Renal cortical epithelial cell (primary cell): ENCODE data around the gene PCSK9. TPM values are rescaled to one million over a fixed set of nuclear protein-coding genes. Genes with fewer than 3 reads are reported as not detected.

Experiments used
- DNase-seq: peaks from one replicate; pipeline ENCODE4 v3.0.0-alpha.2; 2011; ENCODE audit warnings: low read depth
- total RNA-seq: library from RNA; depleted of rRNA; stranded (reverse); fragments of >200 nt; gene quantifications from 2 replicates; pipeline ENCODE4 v1.2.3, GENCODE V29; 2014

PCSK9 gene
- total RNA-seq, 1 donor from 2014 or later: 1.1 TPM

DNA sequence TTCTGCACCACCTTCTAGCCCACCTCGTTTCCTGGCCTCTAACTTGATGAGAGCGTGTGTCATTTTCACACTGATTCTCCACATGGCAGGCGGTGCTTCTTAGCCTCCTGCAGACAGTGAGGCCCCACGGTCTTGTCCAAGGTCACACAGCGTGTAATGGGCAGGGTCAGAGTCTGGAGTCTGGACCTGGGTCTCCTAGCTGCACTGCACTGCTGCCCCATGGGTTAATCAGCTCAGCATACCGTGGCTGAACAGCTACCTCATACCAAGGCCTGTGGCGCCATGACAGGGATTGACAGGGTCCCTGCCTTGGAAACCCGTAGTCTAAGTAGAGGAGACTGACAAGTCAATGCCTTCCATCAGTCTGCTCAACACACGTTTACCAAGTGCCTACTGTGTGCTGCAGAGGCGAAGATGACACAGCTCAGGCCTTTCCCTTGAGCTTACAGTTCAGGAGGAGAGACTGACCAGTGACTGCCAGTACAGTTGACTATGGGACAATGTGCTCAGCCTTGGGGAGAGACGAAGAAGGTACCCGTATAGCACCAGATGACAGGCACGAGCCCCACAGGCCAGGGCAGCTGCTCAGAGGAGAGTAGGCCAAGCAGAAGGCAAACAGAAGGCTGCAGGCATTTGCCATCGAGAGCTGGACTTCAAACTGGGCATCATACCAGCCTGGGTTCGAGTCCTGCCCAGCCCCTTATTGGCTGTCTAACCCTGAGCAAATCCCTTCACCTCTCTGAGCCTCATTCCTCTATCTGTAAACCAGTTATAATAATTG is 5.5 kb downstream of the PCSK9 start:
- no peak for DNase-seq

DNA sequence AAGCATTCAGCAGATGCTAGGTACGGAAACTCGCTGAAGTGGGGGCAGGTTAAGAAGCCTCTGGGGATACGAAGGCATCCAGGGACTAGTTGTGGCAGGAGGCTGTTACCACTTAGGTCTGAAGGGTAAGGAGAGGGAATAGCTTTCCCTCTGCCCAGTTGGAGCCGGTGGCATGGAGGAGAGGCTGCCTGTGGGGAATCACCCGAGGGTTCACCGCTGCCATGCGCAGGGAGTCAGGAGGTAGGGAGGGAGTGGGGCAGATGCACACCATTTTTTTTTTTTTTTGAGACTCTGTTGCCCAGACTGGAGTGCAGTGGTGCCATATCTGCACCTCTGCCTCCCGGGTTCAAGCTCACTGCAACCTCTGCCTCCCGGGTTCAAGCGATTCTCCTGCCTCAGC is 6.1 kb downstream of the PCSK9 start:
- DNase-seq: no peak

DNA sequence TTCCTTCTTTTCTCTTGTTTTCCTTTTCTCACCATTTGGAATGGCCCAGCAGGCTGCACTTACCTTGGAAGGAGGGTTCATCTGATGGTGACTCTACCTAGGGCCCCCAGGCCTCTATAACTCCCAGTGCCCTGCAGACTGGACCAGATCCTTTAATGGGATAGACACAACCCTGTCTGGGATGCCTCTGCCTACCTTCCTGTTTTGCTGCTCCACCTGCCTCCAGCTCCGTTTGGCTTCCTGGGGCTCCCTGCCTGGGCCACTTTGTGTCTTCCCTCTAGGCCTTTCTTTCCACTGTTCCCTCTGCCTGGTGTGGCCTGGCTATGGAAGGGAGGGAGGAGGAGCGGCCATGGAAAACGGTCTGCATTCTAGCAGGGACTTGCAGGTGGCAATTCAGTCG is 7.5 kb downstream of the PCSK9 start:
- no peak for DNase-seq

DNA sequence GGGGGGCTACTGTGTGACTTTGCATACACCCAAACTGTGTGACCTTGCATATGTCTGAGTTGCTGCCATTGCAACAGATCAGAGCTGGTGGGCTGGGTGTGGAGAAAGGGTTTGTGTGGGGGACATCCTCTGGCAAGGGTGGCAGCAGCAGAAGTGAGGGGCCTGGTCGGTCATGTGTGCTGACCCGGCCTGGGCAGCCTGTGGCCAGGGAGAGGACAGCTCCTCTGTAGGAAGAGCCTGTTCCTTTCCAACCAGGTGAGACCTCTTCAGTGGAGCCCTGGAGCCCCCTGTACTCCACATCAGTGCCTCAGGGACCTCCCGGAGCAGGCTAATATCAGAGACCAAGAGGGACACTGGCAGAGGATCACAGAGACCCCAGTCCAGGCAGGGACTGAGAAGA is 8.3 kb downstream of the PCSK9 start:
- DNase-seq: no peak

DNA sequence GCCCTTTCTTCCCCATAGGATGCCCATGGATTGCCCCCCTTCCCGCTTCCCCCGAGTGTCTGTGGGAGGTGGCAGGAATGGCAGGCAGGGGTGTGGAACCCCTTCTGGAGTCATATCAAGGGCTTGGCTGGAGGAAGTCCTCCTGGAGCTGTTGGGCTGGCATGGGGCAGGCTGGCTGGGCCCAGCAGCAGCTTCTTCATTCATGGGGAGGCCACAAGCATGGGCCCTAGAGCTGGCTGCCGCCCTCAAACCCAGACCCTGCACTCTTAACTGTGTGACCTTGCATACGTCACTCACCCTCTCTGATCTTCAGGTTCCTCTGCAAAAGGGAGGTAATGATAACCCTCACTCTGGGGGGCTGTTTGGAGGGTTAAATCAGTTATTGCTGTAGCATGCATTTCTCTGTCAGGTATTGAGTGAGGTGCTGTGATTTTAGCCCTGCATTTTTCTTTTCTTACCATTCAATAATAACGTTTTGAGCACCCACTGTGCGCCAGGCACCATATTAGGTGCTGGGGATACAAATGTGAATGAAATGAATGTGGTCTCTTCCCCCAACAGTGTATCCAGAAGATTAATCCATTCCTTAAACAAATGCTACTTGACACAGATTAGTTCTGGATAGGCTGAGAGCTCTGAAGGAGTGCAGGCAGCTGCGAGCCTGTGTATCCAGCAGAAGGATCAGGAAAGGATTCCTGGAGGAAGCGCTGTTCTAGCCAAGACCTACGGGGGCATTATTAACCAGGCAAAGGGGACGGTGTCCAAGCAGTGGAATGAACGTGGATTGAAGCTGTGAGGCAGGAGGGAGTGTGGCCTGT is 9.3 kb downstream of the PCSK9 start:
- no peak for DNase-seq

DNA sequence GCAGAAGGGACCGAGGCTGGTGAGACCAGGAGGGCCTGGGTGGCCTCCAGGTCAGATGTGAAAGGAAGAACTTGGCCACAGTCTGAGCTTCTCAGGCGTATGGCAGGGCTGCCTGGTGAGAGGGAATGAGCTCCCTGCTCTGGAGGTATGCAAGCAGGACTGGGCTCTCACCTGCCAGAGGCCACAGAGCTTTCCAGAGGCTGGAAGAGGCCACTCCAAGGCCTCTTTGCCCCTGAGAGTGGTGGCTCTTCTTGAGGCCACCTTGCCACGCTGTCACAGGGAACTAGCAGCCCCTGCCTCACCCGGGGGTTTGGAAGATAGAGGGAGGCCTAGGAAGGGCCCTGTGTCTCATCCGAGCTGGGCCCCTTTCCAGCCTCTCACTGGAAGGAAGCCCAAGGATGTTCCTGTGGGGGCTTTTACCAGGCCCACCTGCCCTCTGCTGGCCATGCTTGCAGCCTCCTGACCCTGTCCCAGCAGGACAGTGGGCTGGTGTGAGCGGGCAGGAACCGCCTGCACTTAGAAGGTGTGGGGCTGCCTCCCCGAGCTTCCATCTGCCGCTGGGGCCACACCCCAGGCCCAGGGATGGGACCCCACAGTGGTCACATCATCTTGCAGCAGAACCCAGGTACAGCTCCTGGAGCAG is 10.0 kb downstream of the PCSK9 start:
- no peak for DNase-seq

DNA sequence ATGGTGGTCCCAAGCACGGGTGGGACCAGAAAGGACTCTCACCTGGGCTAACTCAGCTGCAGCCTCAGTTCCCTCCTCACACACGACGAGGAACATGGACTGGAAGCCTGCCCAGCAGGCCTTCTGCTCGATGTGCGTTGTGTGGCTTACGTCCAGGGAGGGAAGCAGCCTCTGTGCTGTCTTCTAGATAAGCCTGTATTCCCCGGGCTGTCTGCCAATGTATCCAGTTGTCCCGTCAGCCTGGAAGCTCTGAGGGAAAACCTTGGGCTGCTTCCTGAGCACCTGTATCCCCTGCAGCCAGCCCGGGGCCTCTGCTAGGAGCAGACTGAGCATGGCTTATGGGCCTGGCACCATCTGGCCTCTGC is 10.5 kb downstream of the PCSK9 start:
- DNase-seq: no peak

DNA sequence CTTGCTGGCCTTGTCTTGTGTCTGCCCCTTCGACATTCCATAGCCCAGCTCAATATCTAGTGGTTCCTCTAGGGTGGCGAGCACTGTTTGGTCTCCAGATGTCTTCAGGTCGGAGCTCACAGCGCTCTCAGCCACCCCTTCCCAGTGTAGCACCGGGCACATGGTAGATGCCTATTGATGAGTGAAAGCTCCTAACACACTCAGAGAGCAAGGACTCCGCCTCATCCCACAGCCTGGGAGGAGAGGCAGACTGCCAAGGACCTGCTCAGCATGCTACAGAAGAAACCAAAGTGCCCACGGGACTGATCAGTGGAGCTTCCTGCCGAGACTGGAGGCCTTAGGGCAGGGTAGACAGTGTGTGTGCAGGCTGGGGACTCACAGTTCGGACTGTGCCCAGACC is 10.9 kb downstream of the PCSK9 start:
- no peak for DNase-seq

DNA sequence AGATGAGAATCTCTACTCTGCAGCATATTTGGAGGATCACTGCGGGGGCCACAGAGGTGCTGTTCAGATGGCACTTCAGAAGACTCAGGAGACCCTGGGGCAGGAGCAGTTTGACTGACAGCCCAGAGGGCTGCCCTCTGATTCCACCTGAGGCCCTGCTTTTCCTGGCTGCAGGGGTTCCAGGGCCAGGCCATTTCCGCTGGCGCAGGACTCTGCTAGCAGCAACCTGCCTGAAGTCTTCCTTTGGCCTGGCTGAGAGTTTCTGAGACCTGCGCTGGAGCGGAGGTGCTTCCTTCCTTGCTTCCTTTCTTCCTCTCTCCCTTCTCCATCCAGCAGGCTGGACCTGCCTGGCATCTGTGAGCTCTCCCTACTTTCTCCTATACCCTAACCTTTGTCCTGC is 11.8 kb downstream of the PCSK9 start:
- DNase-seq: no peak

DNA sequence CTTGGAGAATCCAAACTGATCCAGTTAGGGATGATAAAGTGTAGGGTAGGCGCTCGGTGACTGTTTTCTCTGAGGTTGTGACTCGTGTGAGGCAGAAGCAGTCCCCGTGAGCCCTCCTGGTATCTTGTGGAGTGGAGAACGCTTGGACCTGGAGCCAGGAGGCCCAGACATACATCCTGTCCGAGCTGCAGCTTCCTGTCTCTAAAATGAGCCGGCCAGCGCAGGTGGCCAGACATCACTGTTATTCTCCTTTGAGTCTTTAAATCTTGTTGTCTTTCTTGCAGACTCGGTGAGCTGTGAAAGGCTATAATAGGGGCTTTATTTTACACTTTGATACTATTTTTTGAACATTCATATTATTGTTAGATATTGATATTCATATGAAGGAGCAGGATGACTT is 12.3 kb downstream of the PCSK9 start:
- DNase-seq: no peak

DNA sequence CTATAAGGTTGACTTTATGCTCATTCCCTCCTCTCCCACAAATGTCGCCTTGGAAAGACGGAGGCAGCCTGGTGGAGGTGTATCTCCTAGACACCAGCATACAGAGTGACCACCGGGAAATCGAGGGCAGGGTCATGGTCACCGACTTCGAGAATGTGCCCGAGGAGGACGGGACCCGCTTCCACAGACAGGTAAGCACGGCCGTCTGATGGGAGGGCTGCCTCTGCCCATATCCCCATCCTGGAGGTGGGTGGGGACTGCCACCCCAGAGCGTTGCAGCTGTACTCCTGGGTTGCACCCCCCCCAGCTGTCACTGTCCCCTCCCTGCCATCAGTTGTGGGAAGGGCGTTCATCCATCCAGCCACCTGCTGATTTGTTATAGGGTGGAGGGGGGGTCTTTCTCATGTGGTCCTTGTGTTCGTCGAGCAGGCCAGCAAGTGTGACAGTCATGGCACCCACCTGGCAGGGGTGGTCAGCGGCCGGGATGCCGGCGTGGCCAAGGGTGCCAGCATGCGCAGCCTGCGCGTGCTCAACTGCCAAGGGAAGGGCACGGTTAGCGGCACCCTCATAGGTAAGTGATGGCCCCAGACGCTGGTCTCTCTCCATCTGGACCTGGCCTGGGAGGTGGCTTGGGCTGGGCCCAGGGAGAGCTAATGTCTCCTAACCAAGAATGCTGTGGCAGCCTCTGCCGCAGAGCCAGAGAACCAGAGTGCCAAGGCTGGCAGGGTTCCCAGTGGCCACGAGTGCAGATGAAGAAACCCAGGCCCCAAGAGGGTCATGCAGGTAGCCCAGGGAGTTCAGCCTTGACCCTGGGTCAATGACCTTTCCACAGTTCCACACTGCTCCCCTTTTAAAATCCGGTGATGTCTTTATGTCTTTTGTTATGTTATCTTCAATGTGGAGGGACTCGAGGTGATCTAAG is 13.1 kb downstream of the PCSK9 start:
- no peak for DNase-seq

DNA sequence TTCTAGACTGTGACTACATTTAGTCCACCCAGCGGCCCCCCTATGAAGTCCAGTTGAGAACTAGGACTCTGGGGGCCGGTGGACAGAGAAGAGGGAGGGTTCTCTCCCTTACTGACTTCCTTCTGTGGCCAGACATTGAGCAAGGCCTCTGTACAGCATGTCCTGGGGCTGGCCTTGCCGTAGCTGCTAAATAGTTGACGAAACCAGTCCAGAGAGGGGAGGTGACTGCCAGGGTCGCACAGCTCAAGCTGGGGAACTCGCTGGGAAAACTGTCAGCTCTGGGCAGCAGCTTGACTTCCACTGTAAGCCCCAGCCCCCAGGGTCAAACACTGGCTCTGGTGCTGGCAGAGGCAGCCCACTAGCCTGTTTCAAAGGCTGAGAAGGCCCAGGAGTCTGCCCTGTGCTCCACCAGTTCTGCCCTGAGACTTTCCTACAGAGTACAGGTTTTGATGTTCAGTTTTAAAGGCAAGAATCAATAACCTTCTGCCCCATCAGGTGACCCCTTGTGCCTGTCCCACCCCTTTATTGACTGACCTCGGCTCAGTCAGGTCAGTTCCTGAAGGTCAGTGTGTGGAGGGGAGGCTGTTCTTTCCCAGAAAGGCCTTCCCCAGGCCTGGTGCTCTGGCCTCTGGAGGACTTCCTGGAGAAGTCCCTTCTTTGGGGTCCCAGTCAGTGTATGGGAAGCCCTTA is 14.1 kb downstream of the PCSK9 start:
- no peak for DNase-seq

DNA sequence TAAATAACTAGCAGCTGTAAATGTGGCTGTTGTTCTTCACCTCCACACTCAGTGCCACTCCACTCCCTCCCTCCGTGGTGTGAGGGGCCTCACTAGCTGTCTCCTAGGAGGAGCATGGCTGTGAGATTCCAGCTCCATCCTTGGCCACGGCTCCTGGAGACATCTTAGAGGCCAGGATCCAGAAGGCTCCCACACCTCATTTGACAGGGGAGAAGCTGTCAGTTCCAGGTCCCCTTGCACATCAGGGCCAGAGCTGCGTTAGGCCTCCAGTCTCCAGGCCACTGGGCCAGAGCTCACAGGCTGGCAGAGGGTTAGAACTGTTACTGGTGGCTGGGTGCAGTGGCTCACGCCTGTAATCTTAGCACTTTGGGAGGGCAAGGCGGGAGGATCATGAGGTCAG is 15.0 kb downstream of the PCSK9 start:
- DNase-seq: no peak

DNA sequence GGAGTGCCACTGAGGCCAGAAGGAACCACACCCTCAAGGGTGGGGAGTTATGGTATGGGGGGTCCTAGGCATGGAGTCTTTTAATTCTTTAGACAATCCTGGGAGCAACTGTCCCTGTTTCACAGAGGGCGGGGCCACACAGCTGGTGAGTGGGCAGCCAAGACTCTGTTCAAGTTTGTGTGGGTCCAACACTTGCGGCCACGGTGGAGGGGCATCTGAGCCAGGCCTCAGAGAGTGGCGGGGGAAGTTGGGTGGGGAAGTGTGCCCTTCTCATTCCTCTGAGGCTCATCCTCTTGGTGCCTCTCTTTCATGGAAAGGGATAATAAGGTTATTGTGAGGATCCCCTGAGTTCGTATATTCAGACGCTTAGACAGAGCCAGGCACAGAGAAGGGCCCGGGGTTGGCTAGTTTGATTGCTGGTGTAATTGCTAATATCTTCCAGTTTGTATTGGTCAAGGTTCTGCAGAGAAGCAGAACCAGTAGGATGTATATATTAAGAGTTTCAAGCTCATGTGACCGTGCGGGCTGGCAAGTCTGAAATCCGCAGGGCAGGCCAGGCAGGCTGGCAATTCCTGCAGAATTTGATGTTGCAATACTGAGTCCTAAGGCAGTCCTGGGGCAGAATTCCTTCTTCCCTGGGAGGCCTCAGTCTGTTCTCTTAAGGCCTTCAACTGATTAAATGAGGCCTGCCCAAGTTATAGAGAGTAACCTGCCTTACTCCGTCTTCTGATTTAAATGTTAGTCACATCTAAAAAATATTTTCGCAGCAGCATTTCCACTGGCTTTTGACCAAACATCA is 15.9 kb downstream of the PCSK9 start:
- no peak for DNase-seq

DNA sequence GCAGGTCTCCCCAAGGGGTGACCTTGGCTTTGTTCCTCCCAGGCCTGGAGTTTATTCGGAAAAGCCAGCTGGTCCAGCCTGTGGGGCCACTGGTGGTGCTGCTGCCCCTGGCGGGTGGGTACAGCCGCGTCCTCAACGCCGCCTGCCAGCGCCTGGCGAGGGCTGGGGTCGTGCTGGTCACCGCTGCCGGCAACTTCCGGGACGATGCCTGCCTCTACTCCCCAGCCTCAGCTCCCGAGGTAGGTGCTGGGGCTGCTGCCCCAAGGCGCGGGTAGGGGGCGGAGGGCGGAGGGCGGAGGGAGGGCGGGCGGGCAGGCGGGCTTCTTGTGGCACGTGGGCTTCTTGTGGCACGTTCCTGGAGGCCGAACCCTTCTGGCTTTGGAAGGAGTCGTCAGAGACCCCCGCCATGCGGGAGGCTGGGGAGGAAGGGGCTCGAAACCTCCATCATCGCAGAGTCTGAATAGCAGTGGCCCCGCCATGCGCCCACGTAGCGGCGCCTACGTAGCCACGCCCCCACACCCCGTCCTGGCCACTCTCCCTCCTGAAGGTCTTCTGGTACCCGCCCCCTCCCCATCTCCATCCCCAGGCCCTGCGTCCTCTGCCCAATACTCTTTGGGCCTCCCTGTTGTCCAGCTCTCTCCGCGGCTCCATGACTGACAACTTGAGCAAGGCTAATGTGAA is 16.7 kb downstream of the PCSK9 start:
- DNase-seq: no peak

DNA sequence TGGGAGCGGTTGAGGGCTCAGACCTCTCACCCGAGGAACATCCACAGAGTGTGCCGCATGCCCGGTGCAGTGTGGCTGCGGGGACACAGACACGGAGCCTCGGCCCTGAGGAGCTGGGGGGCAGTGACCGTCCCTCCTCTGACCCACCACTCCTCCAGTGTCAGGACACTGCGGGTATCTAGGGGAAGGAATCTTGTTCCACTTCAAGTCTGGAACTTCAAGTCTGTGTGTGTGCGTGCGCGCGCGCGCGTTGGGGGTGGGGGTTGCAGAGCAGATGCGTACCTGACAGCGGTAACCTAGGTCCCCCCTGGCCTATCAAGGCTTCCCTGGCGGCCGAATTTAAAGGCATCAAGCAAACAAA is 17.3 kb downstream of the PCSK9 start:
- DNase-seq: no peak

DNA sequence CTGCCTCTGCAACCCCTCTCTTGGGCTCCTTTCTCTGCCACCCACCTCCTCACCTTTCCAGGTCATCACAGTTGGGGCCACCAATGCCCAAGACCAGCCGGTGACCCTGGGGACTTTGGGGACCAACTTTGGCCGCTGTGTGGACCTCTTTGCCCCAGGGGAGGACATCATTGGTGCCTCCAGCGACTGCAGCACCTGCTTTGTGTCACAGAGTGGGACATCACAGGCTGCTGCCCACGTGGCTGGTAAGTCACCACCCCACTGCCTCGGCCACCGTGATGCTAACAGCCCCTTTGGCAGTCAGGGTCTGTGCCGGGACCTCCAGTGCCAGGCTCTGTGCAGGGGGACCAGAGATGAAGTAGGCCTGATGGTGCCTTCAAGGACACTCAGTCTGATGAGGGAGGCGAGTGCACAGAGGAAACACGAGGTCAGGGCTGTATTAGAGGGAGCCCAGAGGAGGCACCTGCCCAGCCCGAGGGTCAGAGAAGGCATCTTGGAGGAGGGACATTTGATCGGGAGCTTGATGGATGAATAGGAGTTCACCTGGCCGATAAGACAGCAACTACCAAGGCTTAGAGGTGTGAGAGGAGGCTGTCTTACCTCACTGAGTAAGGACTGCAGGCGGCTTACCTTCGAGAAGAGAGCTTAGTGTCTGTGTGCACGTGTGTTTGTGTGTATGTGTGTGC is 18.1 kb downstream of the PCSK9 start:
- no peak for DNase-seq

DNA sequence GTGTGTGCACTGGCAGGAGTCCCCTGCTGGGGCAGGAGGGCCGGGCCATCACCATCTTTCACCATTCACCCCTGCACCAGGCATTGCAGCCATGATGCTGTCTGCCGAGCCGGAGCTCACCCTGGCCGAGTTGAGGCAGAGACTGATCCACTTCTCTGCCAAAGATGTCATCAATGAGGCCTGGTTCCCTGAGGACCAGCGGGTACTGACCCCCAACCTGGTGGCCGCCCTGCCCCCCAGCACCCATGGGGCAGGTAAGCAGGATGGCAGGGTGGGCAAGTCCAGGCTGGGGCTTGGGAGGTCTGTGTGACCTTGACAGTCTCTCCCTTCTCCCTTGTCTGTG is 18.6 kb downstream of the PCSK9 start:
- no peak for DNase-seq
